ENCODE data around the gene GALNT15. TPM values are rescaled to one million over a fixed set of nuclear protein-coding genes. Genes with fewer than 3 reads are reported as not detected.

GALNT15 gene
- total RNA-seq, 2 experiments from 2014 or later = not detected

DNA sequence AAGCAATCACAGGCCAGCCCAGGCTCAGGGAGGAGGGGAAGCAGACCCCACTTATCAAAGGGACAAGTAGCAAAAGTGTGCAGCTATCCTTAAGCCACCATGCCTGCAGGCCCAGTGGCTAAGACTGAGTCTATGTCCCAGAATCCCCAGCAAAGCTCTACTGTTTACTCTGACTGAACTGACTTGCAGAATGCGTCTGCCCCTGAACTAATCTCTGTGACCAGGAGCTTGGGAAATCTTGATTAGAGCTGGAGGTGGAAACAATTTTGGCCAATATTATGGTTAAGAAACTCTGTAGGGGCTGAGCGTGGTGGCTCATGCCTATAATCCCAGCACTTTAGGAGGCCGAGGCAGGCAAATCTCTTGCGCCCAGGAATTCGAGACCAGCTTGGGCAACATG lies 67.7 kb downstream of the GALNT15 start:
- intact Hi-C loops (cut with micrococcal nuclease) = no loop called here

DNA sequence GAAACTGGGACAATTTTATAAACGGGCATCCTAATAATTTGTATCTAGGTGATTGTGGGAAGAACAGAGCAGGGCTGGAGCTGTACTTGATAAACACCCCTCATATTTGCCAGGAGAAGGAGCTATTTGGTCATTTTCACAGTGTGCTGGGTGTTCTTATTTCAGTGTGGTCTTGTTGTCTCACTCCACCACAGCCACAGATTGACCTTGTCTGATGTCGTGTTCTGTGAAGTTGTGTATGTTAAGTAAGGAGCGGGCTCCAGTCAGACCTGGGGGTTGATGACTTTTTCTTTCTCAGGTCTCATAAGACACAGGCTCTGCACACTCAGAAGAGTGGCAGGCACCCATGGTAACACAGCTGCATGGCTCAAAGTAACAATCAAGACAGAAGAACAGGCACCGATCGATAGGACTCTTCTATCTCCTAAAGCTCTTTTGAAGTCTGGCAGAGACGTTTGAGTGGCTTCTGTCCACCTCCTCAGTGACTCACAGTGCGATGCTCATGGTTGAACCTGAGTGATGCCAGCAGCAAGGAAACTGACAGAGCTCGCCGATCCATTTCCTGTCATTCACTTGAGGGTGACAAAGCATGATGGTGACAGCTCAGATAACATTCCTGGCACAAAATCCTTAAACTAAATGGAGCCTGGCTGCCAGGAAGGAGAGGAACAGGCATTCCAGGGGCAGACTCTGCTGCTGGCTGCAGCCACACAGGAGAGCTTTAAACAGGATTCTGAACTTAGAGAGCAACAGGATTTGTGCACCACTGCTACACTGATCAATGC lies 69.4 kb downstream of the GALNT15 start:
- H3K27me3 Mint-ChIP-seq = no peaks in the 10 kb centered on the region
- ATAC-seq = peak; percentile 26
- peaks cover 16% of the 10 kb centered on the region for H3K4me1 Mint-ChIP-seq (ENCODE audit: low read depth)
- CTCF ChIA-PET = interaction anchor here (0.7 to 3.5 kb wide), 9 partner anchors 12 to 273 kb away, joined by 3 to 29 read pairs (median 3); partner anchors contain the start of genes DPH3 and OXNAD1
- POLR2A ChIA-PET = interaction anchor here (0.6 kb wide), 1 partner anchor 98 kb away, joined by 3 read pairs; no protein-coding TSS in a partner anchor
- no peak for TF ChIP-seq CTCF (IDR thresholded peaks at IDR 0.05)
- H3K9me3 Mint-ChIP-seq = no peaks in the 10 kb centered on the region
- no peak overlapping the region for H3K27ac Mint-ChIP-seq
- DNase-seq = peak; percentile 12
- no peaks in the 10 kb centered on the region for H3K36me3 Mint-ChIP-seq (ENCODE audit: low read depth)
- intact Hi-C loops (cut with micrococcal nuclease) = no loop called here
- no peak overlapping the region for H3K4me3 Mint-ChIP-seq

More for the DNA sequence above, 67.7 kb downstream of the GALNT15 start:
- H3K27ac Mint-ChIP-seq = no peak overlapping the region
- no peak for TF ChIP-seq CTCF (IDR thresholded peaks at IDR 0.05)
- no peaks in the 10 kb centered on the region for H3K9me3 Mint-ChIP-seq
- no peaks in the 10 kb centered on the region for H3K36me3 Mint-ChIP-seq (ENCODE audit: low read depth)
- no peaks in the 10 kb centered on the region for H3K27me3 Mint-ChIP-seq
- peaks cover 11% of the 10 kb centered on the region for H3K4me1 Mint-ChIP-seq (ENCODE audit: low read depth)
- ChIA-PET CTCF (interaction anchor here (1.2 to 3.5 kb wide), 3 partner anchors 12 to 193 kb away, joined by 3 to 29 read pairs (median 6); no protein-coding TSS in a partner anchor), POLR2A (no interaction called here)
- DNase-seq = no peak
- ATAC-seq = no peak
- no peak overlapping the region for H3K4me3 Mint-ChIP-seq

GRCh38 chr3:16245609-16246008 lies 71.1 kb downstream of the GALNT15 start:
- H3K4me3 Mint-ChIP-seq = no peak overlapping the region
- no peak for TF ChIP-seq CTCF (IDR thresholded peaks at IDR 0.05)
- H3K27ac Mint-ChIP-seq = no peak overlapping the region
- intact Hi-C loops (cut with micrococcal nuclease) = no loop called here
- POLR2A ChIA-PET = no interaction called here
- DNase-seq = no peak
- H3K36me3 Mint-ChIP-seq (ENCODE audit: low read depth) = no peaks in the 10 kb centered on the region
- H3K4me1 Mint-ChIP-seq (ENCODE audit: low read depth) = peaks cover 11% of the 10 kb centered on the region
- no peak for ATAC-seq
- no peaks in the 10 kb centered on the region for H3K27me3 Mint-ChIP-seq
- CTCF ChIA-PET = interaction anchor here (1.2 to 1.6 kb wide), 3 partner anchors 10 to 430 kb away, joined by 3 to 15 read pairs (median 4); no protein-coding TSS in a partner anchor
- H3K9me3 Mint-ChIP-seq = no peaks in the 10 kb centered on the region

- peaks cover 7% of the 10 kb centered on the region for H3K4me1 Mint-ChIP-seq (ENCODE audit: low read depth)
- no peaks in the 10 kb centered on the region for H3K27me3 Mint-ChIP-seq
- intact Hi-C loops (cut with micrococcal nuclease) = loop anchor here (1.0 kb wide), 1 partner anchor 199 kb away; no protein-coding TSS in a partner anchor
- no peaks in the 10 kb centered on the region for H3K36me3 Mint-ChIP-seq (ENCODE audit: low read depth)
- POLR2A ChIA-PET = interaction anchor here (1.0 kb wide), 1 partner anchor 10 kb away, joined by 3 read pairs; no protein-coding TSS in a partner anchor
- no peak overlapping the region for H3K4me3 Mint-ChIP-seq
- no peaks in the 10 kb centered on the region for H3K9me3 Mint-ChIP-seq
- ATAC-seq = peak; percentile 90
- peak; percentile 88 for DNase-seq
- peak overlapping the region; percentile 77 for H3K27ac Mint-ChIP-seq
- peak; percentile 95 for TF ChIP-seq CTCF (IDR thresholded peaks at IDR 0.05)
- CTCF ChIA-PET = interaction anchor here (0.9 to 2.6 kb wide), 12 partner anchors 11 to 200 kb away, joined by 3 to 32 read pairs (median 4); partner anchors contain the start of genes DPH3 and OXNAD1
These were observed 73.0 kb downstream of the GALNT15 start for GRCh38 chr3:16247282-16248061.
